PC-9 (cell line): ENCODE data around the gene CYP3A7.

Experiments
- CTCF ChIP-seq: fragments of 200-600 bp; sonication (generic); conservative IDR thresholded peaks from 2 replicates; pipeline ENCODE4 v1.6.1; 2017; ENCODE audit warnings: mixed run types, antibody characterized with exemption, mild to moderate bottlenecking, moderate library complexity
- EZH2 ChIP-seq: fragments of 200-600 bp; sonication (generic); IDR thresholded peaks from 2 replicates; pipeline ENCODE4 v1.8.0; 2017; ENCODE audit warnings: antibody characterized with exemption, low read depth

GRCh38 chr7:99737726-99738125, 2.7 kb upstream of the CYP3A7 start:
- TF ChIP-seq CTCF (no peak), EZH2 (no peak)
